Tibial artery (tissue), 4 donors: ENCODE measurements around the gene CES1.
A peak's percentile ranks its signal among the peaks of the same experiment; 100 is the strongest.
"Not testable (repeated sequence)": the region's sequence is repeated elsewhere in the genome, so short reads cannot be mapped to it uniquely, and the experiment has no call there.

Experiments used
- DNase-seq, 2 donors: peaks; one replicate each; pipeline ENCODE4 v3.0.0-alpha.2; 2019
- H3K27ac ChIP-seq, 2 donors: fragments of 200-600 bp; sonication (generic) in 1 of 2; 1 replicate in 1 of 2; 2 replicates in 1 of 2; pipeline ENCODE4 v1.5.1; 2018 to 2019; ENCODE audit warnings: mild to moderate bottlenecking in 1 of 2
- H3K27me3 ChIP-seq, 2 donors: fragments of 200-600 bp; sonication (generic) in 1 of 2; one replicate each; pipeline versions ENCODE4 v1.5.1 to v1.6.0; 2016 to 2019
- H3K36me3 ChIP-seq, 3 donors: fragments of 200-600 bp; sonication (generic) in 2 of 3; one replicate each; pipeline ENCODE4 v1.5.1; 2016 to 2019; ENCODE audit warnings: mild to moderate bottlenecking in 2 of 3
- H3K4me1 ChIP-seq, 4 donors: fragments of 200-600 bp; sonication (generic) in 2 of 4; 1 replicate in 3 of 4; 2 replicates in 1 of 4; pipeline ENCODE4 v1.5.1; 2016 to 2019
- H3K4me3 ChIP-seq, 2 donors: fragments of 200-600 bp; sonication (generic) in 1 of 2; 1 replicate in 1 of 2; 2 replicates in 1 of 2; pipeline ENCODE4 v1.5.1; 2018 to 2019; ENCODE audit warnings: mild to moderate bottlenecking in 2 of 2
- H3K9me3 ChIP-seq, 3 donors: fragments of 200-600 bp; sonication (generic) in 1 of 3; one replicate each; pipeline ENCODE4 v1.5.1; 2016 to 2019
- CTCF ChIP-seq, 2 experiments: fragments of 200-600 bp in 1 of 2; fragments of 450-650 bp in 1 of 2; IDR thresholded peaks; one replicate each; pipeline ENCODE4 v1.5.1; 2017 to 2019; ENCODE audit warnings: antibody characterized with exemption in 2 of 2, mild to moderate bottlenecking in 1 of 2, moderate library complexity in 1 of 2
- intact Hi-C: fragments of 100-400 bp; cut with DNase I; formaldehyde crosslinking; loops from one replicate; pipeline ENCODE4 v1.15.0; 2023; ENCODE audit warnings: low total_unique reads

The CES1 gene

GRCh38 chr16:55821210-55821609 lies 11.7 kb downstream of the CES1 start:
- DNase-seq = no peak
- H3K27me3 ChIP-seq = peaks cover 0 to 5% of the 10 kb centered on the region in 2 donors
- intact Hi-C loops = no loop called here
- no peak for TF ChIP-seq CTCF (IDR thresholded peaks at IDR 0.05)
- H3K4me1 ChIP-seq = no peaks in the 10 kb centered on the region
- H3K9me3 ChIP-seq = no peaks in the 10 kb centered on the region
- H3K36me3 ChIP-seq = peaks cover 0 to 13% (median 0%) of the 10 kb centered on the region in 3 donors
- no peak overlapping the region for H3K27ac ChIP-seq
- H3K4me3 ChIP-seq = no peak overlapping the region

GRCh38 chr16:55820615-55821014 lies 12.3 kb downstream of the CES1 start:
- H3K4me1 ChIP-seq = no peaks in the 10 kb centered on the region
- H3K9me3 ChIP-seq = no peaks in the 10 kb centered on the region
- no peak for TF ChIP-seq CTCF (IDR thresholded peaks at IDR 0.05)
- intact Hi-C loops = no loop called here
- DNase-seq = no peak
- peaks cover 0 to 13% (median 0%) of the 10 kb centered on the region in 3 donors for H3K36me3 ChIP-seq
- H3K27ac ChIP-seq = no peak overlapping the region
- H3K4me3 ChIP-seq = no peak overlapping the region
- H3K27me3 ChIP-seq = peaks cover 0 to 3% of the 10 kb centered on the region in 2 donors

- Histone ChIP-seq H3K4me1 (no peaks in the 10 kb centered on the region), H3K36me3 (peaks cover 0 to 7% (median 0%) of the 10 kb centered on the region in 3 donors), H3K27me3 (peaks cover 0 to 4% of the 10 kb centered on the region in 2 donors), H3K27ac (no peak overlapping the region), H3K9me3 (no peaks in the 10 kb centered on the region), H3K4me3 (no peak overlapping the region)
- no peak for DNase-seq
- TF ChIP-seq CTCF (IDR thresholded peaks at IDR 0.05) = no peak
- intact Hi-C loops = no loop called here
Measured at GRCh38 chr16:55817236-55817912, 15.5 kb downstream of the CES1 start.

GRCh38 chr16:55816222-55816621 lies 16.7 kb downstream of the CES1 start:
- H3K4me1 ChIP-seq, H3K27me3 ChIP-seq, H3K9me3 ChIP-seq, H3K4me3 ChIP-seq, intact Hi-C loops, H3K36me3 ChIP-seq, H3K27ac ChIP-seq, DNase-seq: not testable (repeated sequence)

GRCh38 chr16:55815320-55815719 lies 17.6 kb downstream of the CES1 start:
- no peaks in the 10 kb centered on the region for H3K36me3 ChIP-seq
- H3K4me3 ChIP-seq = no peak overlapping the region
- no peak for TF ChIP-seq CTCF (IDR thresholded peaks at IDR 0.05)
- H3K27me3 ChIP-seq = peaks cover 0 to 2% of the 10 kb centered on the region in 2 donors
- intact Hi-C loops = no loop called here
- no peak for DNase-seq
- no peak overlapping the region for H3K27ac ChIP-seq
- no peaks in the 10 kb centered on the region for H3K4me1 ChIP-seq
- H3K9me3 ChIP-seq = no peaks in the 10 kb centered on the region

GRCh38 chr16:55814174-55814573 lies 18.7 kb downstream of the CES1 start:
- H3K27me3 ChIP-seq, intact Hi-C loops, H3K4me1 ChIP-seq, H3K9me3 ChIP-seq, H3K36me3 ChIP-seq, H3K4me3 ChIP-seq, DNase-seq, H3K27ac ChIP-seq: not testable (repeated sequence)

- H3K9me3 ChIP-seq, H3K27ac ChIP-seq, H3K4me1 ChIP-seq, H3K36me3 ChIP-seq, H3K27me3 ChIP-seq, intact Hi-C loops, H3K4me3 ChIP-seq: not testable (repeated sequence)
- DNase-seq = peak in 1 of 2 donors; percentile 2
Measured at GRCh38 chr16:55813730-55814129, 19.2 kb downstream of the CES1 start.
